HepG2 (cell line): Measurements from ENCODE around the gene HOXA6. TPM values are rescaled to one million over a fixed set of nuclear protein-coding genes. Genes with fewer than 3 reads are reported as not detected.
A peak's percentile ranks its signal among the peaks of the same experiment; 100 is the strongest.

Source experiments
- CBX5 ChIP-seq: sonication (generic); formaldehyde crosslinking; IDR thresholded peaks from 2 replicates; pipeline ENCODE4 v1.4.0; 2020; ENCODE audit warnings: missing genetic modification reagents, borderline replicate concordance
- CREM ChIP-seq, 2 experiments: sonication (generic) in 1 of 2; formaldehyde crosslinking in 1 of 2; IDR thresholded peaks; 2 replicates each; pipeline versions ENCODE4 v1.4.0 to v1.6.1; 2016 to 2020; ENCODE audit warnings: antibody characterized with exemption in 1 of 2, mild to moderate bottlenecking in 1 of 2, missing genetic modification reagents in 1 of 2
- MAZ ChIP-seq, 2 experiments: sonication (generic) in 1 of 2; formaldehyde crosslinking in 1 of 2; IDR thresholded peaks; 2 replicates each; pipeline versions ENCODE4 v1.5.0 to v1.6.1; 2012 to 2020; ENCODE audit warnings: low read depth in 2 of 2, mild to moderate bottlenecking in 2 of 2, borderline replicate concordance in 1 of 2, improper control_type of control experiment in 1 of 2, low read length in 1 of 2, missing genetic modification reagents in 1 of 2, moderate library complexity in 1 of 2
- PHF8 ChIP-seq: sonication (generic); formaldehyde crosslinking; IDR thresholded peaks from 2 replicates; pipeline ENCODE4 v1.5.0; 2020; ENCODE audit warnings: missing genetic modification reagents
- POLR2A ChIP-seq, 2 experiments: IDR thresholded peaks; 2 replicates each; pipeline ENCODE4 v1.6.1; 2011; ENCODE audit warnings: low read depth in 2 of 2, low read length in 2 of 2, mild to moderate bottlenecking in 1 of 2, moderate library complexity in 1 of 2; ENCODE audit not compliant: insufficient read depth in 1 of 2
- SALL1 ChIP-seq: sonication (generic); formaldehyde crosslinking; IDR thresholded peaks from 2 replicates; pipeline ENCODE4 v1.8.0; 2022; ENCODE audit warnings: mild to moderate bottlenecking, missing genetic modification reagents
- ZFP90 ChIP-seq: sonication (generic); formaldehyde crosslinking; IDR thresholded peaks from 2 replicates; pipeline ENCODE4 v1.8.0; 2022; ENCODE audit warnings: missing genetic modification reagents, mild to moderate bottlenecking, inconsistent platforms, borderline replicate concordance
- ZNF543 ChIP-seq: sonication (generic); formaldehyde crosslinking; IDR thresholded peaks from 2 replicates; pipeline ENCODE4 v1.4.0; 2020; ENCODE audit warnings: mild to moderate bottlenecking, missing genetic modification reagents
- ZSCAN25 ChIP-seq: sonication (generic); formaldehyde crosslinking; IDR thresholded peaks from 2 replicates; pipeline ENCODE4 v1.8.0; 2022; ENCODE audit warnings: mild to moderate bottlenecking, missing genetic modification reagents
- polyA plus RNA-seq, 8 experiments: library from polyadenylated mRNA; depleted of rRNA in 3 of 8; stranded (reverse) in 7 of 8; unstranded in 1 of 8; fragments of >200 nt; fragmentation: Illumina TruSeq in 4 of 8; extraction: Trizol in 4 of 8; gene quantifications; 2 replicates each; pipeline versions ENCODE4 v1.2.1 to v1.2.3, GENCODE V29; 2011 to 2016; ENCODE audit warnings: low read depth in 4 of 8, missing spikeins in 1 of 8, mixed read lengths in 1 of 8; ENCODE audit not compliant: insufficient read depth in 1 of 8
- total RNA-seq, 5 experiments: library from RNA; depleted of rRNA; stranded (reverse); fragments of >200 nt; fragmentation: Illumina TruSeq; extraction: Trizol; gene quantifications; 2 replicates each; pipeline ENCODE4 v1.2.3, GENCODE V29; 2016; ENCODE audit warnings: low read depth in 1 of 5
- TF ChIP-seq, protein P1 (sequence below): sonication (generic); formaldehyde crosslinking; IDR thresholded peaks from 2 replicates; pipeline ENCODE4 v1.9.0; 2021; ENCODE audit warnings: missing genetic modification reagents, mild to moderate bottlenecking, borderline replicate concordance
- TF ChIP-seq, protein P2 (sequence below): sonication (generic); formaldehyde crosslinking; IDR thresholded peaks from 2 replicates; pipeline ENCODE4 v1.5.0; 2020; ENCODE audit warnings: mild to moderate bottlenecking, missing genetic modification reagents, moderate library complexity
- TF ChIP-seq, protein P3 (sequence below): sonication (generic); formaldehyde crosslinking; IDR thresholded peaks from 2 replicates; pipeline ENCODE4 v1.4.0; 2020; ENCODE audit warnings: mild to moderate bottlenecking, missing genetic modification reagents
- TF ChIP-seq, protein P4 (sequence below): sonication (generic); formaldehyde crosslinking; IDR thresholded peaks from 2 replicates; pipeline ENCODE4 v1.5.0; 2020; ENCODE audit warnings: missing genetic modification reagents
- TF ChIP-seq, protein P5 (sequence below): sonication (generic); formaldehyde crosslinking; IDR thresholded peaks from 2 replicates; pipeline ENCODE4 v1.4.0; 2020; ENCODE audit warnings: missing genetic modification reagents, borderline replicate concordance
- TF ChIP-seq, protein P6 (sequence below): sonication (generic); formaldehyde crosslinking; IDR thresholded peaks from 2 replicates; pipeline ENCODE4 v1.9.0; 2021; ENCODE audit warnings: missing genetic modification reagents, borderline replicate concordance

Gene HOXA6
- total and polyA plus RNA-seq, 2 of the 13 experiments (the other 11 are each of a cell fraction or from before 2014, with no cell fraction given), result 1.3 to 1.5 TPM

DNA sequence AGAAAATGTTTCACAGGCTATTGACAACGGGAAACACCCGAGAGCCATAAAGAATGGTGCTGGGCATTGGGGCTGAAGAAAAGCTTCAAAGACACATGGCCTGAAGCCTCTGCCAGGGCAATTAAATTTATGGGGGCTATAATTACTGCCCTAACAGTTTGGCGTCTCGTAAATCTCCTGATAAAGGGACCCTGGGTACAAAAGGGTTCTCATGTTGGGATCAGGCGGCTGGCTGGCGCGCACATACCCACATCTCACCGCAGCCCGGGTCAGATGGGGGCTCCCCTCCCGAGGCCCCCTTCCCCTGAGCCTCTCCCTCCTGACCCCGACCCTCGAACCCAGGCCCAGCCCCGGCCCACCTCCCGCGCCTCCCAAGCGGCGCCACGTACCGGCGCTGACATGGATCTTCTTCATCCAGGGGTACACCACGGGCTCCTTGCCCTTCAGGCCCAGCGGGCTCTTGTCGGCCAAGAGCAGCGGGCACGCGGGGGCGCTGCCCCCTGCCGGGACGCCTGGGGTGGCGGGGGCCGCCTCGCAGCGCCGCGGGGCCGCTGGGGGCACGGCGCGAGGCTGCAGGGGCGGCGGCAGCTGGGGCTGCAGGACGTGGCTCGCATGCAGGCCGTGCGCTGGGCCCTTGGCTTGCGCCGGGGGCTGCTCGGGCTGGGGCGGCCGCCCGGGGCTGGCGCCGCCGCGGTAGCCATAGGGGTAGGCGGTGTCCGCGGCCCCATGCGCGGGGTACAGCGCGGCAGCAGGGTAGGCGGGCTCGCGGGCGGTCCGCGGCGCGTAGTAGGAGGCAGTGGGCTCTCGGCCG is 17.6 kb downstream of the HOXA6 start (continued):
- TF ChIP-seq, protein P1, sequence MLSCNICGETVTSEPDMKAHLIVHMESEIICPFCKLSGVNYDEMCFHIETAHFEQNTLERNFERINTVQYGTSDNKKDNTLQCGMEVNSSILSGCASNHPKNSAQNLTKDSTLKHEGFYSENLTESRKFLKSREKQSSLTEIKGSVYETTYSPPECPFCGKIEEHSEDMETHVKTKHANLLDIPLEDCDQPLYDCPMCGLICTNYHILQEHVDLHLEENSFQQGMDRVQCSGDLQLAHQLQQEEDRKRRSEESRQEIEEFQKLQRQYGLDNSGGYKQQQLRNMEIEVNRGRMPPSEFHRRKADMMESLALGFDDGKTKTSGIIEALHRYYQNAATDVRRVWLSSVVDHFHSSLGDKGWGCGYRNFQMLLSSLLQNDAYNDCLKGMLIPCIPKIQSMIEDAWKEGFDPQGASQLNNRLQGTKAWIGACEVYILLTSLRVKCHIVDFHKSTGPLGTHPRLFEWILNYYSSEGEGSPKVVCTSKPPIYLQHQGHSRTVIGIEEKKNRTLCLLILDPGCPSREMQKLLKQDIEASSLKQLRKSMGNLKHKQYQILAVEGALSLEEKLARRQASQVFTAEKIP (CRISPR knock-in tag), result no peak
- TF ChIP-seq, protein P2, sequence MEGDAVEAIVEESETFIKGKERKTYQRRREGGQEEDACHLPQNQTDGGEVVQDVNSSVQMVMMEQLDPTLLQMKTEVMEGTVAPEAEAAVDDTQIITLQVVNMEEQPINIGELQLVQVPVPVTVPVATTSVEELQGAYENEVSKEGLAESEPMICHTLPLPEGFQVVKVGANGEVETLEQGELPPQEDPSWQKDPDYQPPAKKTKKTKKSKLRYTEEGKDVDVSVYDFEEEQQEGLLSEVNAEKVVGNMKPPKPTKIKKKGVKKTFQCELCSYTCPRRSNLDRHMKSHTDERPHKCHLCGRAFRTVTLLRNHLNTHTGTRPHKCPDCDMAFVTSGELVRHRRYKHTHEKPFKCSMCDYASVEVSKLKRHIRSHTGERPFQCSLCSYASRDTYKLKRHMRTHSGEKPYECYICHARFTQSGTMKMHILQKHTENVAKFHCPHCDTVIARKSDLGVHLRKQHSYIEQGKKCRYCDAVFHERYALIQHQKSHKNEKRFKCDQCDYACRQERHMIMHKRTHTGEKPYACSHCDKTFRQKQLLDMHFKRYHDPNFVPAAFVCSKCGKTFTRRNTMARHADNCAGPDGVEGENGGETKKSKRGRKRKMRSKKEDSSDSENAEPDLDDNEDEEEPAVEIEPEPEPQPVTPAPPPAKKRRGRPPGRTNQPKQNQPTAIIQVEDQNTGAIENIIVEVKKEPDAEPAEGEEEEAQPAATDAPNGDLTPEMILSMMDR (CRISPR knock-in tag), result peak; percentile 68
- TF ChIP-seq, protein P3, sequence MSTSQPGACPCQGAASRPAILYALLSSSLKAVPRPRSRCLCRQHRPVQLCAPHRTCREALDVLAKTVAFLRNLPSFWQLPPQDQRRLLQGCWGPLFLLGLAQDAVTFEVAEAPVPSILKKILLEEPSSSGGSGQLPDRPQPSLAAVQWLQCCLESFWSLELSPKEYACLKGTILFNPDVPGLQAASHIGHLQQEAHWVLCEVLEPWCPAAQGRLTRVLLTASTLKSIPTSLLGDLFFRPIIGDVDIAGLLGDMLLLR (CRISPR knock-in tag), result no peak
- TF ChIP-seq CBX5 (no peak), POLR2A (IDR thresholded peaks at IDR 0.05; ENCODE audit: insufficient read depth in 1 of 2, low read depth in 2 of 2, low read length in 2 of 2) (peak in 1 of 2 experiments; percentile 41; a peak in 1 of 4 replicates), ZFP90 (CRISPR knock-in tag) (no peak), ZSCAN25 (CRISPR knock-in tag) (0 out of 2 replicates have a peak, but pooled peaks have one; percentile 1), ZNF543 (no peak), SALL1 (CRISPR knock-in tag) (0 out of 2 replicates have a peak, but pooled peaks have one; percentile 15), MAZ (IDR thresholded peaks at IDR 0.05; ENCODE audit: borderline replicate concordance, low read depth, low read length) (0 out of 2 replicates have a peak, but pooled peaks have one; percentile 53), MAZ (CRISPR knock-in tag; IDR thresholded peaks at IDR 0.05; ENCODE audit: low read depth) (no peak; the same call in none of the 2 replicates), CREM (IDR thresholded peaks at IDR 0.05) (no peak), CREM (CRISPR knock-in tag; IDR thresholded peaks at IDR 0.05) (no peak), PHF8 (CRISPR knock-in tag) (peak; percentile 54)
- TF ChIP-seq, protein P4, sequence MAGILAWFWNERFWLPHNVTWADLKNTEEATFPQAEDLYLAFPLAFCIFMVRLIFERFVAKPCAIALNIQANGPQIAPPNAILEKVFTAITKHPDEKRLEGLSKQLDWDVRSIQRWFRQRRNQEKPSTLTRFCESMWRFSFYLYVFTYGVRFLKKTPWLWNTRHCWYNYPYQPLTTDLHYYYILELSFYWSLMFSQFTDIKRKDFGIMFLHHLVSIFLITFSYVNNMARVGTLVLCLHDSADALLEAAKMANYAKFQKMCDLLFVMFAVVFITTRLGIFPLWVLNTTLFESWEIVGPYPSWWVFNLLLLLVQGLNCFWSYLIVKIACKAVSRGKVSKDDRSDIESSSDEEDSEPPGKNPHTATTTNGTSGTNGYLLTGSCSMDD (CRISPR knock-in tag), result no peak
- TF ChIP-seq, protein P5, sequence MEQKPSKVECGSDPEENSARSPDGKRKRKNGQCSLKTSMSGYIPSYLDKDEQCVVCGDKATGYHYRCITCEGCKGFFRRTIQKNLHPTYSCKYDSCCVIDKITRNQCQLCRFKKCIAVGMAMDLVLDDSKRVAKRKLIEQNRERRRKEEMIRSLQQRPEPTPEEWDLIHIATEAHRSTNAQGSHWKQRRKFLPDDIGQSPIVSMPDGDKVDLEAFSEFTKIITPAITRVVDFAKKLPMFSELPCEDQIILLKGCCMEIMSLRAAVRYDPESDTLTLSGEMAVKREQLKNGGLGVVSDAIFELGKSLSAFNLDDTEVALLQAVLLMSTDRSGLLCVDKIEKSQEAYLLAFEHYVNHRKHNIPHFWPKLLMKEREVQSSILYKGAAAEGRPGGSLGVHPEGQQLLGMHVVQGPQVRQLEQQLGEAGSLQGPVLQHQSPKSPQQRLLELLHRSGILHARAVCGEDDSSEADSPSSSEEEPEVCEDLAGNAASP (CRISPR knock-in tag), result no peak
- TF ChIP-seq, protein P6, sequence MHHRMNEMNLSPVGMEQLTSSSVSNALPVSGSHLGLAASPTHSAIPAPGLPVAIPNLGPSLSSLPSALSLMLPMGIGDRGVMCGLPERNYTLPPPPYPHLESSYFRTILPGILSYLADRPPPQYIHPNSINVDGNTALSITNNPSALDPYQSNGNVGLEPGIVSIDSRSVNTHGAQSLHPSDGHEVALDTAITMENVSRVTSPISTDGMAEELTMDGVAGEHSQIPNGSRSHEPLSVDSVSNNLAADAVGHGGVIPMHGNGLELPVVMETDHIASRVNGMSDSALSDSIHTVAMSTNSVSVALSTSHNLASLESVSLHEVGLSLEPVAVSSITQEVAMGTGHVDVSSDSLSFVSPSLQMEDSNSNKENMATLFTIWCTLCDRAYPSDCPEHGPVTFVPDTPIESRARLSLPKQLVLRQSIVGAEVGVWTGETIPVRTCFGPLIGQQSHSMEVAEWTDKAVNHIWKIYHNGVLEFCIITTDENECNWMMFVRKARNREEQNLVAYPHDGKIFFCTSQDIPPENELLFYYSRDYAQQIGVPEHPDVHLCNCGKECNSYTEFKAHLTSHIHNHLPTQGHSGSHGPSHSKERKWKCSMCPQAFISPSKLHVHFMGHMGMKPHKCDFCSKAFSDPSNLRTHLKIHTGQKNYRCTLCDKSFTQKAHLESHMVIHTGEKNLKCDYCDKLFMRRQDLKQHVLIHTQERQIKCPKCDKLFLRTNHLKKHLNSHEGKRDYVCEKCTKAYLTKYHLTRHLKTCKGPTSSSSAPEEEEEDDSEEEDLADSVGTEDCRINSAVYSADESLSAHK, result no peak
